Kidney epithelial cell (primary cell): ENCODE measurements around the gene RPL5. TPM values are rescaled to one million over a fixed set of nuclear protein-coding genes. Genes with fewer than 3 reads are reported as not detected.

Source experiments
- DNase-seq: peaks from one replicate; pipeline ENCODE4 v3.0.0-alpha.2; 2010; ENCODE audit warnings: low read depth
- H3K27me3 ChIP-seq: 2 replicates; pipeline ENCODE4 v1.6.0; 2011; ENCODE audit warnings: low read length; ENCODE audit not compliant: control insufficient read depth, insufficient read depth
- H3K36me3 ChIP-seq: 2 replicates; pipeline ENCODE4 v1.5.1; 2011; ENCODE audit warnings: low read length; ENCODE audit not compliant: control insufficient read depth, insufficient read depth
- H3K4me3 ChIP-seq: 2 replicates; pipeline ENCODE4 v1.5.1; 2011; ENCODE audit warnings: low read depth, mild to moderate bottlenecking, control low read depth, low read length
- total RNA-seq: library from RNA; depleted of rRNA; stranded (reverse); fragments of >200 nt; gene quantifications from 2 replicates; pipeline ENCODE4 v1.2.3, GENCODE V29; 2015
- TF ChIP-seq, protein P1 (sequence below): IDR thresholded peaks from 2 replicates; pipeline ENCODE4 v1.5.1; 2011; ENCODE audit warnings: mild to moderate bottlenecking, moderate library complexity, low read length, control low read depth, inconsistent platforms; ENCODE audit not compliant: insufficient read depth, poor library complexity, severe bottlenecking

RPL5 gene
- total RNA-seq, 1 donor from 2014 or later: 2,606 TPM

DNA sequence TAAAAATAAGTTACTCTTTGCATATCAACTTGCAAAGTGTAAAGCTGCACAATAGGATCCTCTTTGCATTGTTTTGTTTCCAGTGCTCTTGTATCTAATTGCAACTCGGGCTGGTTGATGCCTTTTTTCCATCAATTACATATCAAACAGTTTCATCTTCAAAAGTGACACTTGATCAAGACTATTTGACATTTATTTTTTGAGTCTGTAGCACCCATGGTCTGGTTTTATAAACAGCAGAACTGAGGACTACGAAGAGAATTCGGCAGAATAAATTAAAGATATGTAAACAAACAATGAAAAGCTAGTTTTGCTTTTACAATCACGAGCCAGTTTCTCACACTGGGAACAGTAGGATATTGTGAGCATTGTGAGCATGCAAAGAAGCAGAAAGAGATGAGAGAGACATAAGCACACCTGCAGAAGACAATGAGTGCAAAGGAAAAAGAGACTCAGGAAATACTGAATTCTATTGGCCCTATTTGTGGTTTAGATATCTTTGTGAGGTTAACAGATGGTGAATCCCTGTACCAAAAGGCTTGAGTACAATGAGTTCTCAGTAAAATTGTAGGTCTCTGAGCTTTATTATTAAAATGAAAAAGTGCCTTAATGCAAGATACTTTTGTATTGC lies 45.4 kb downstream of the RPL5 start:
- Histone ChIP-seq H3K4me3 (no peak overlapping the region), H3K27me3 (no peaks in the 10 kb centered on the region), H3K36me3 (no peaks in the 10 kb centered on the region)
- no peak for DNase-seq
- TF ChIP-seq, protein P1, sequence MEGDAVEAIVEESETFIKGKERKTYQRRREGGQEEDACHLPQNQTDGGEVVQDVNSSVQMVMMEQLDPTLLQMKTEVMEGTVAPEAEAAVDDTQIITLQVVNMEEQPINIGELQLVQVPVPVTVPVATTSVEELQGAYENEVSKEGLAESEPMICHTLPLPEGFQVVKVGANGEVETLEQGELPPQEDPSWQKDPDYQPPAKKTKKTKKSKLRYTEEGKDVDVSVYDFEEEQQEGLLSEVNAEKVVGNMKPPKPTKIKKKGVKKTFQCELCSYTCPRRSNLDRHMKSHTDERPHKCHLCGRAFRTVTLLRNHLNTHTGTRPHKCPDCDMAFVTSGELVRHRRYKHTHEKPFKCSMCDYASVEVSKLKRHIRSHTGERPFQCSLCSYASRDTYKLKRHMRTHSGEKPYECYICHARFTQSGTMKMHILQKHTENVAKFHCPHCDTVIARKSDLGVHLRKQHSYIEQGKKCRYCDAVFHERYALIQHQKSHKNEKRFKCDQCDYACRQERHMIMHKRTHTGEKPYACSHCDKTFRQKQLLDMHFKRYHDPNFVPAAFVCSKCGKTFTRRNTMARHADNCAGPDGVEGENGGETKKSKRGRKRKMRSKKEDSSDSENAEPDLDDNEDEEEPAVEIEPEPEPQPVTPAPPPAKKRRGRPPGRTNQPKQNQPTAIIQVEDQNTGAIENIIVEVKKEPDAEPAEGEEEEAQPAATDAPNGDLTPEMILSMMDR: no peak

DNA sequence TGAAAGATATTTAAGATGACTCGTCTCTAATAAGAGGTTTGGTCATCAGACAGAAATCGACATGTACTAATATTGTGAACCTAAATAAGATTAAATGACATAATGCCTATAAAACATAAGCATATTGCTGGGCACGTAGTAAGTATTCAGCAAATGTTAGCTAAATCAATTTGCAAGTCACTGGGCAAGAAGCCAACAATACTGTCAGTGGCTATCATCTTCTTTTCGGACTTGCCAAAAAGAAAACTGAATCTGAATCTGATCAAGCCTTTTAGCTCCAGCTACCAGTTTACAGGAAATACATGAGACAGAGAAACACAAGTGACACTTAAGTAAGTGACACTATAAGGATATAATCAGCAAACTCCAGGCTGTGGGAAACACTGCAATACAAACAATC lies 46.0 kb downstream of the RPL5 start:
- no peaks in the 10 kb centered on the region for H3K36me3 ChIP-seq
- H3K27me3 ChIP-seq: no peaks in the 10 kb centered on the region
- H3K4me3 ChIP-seq: no peak overlapping the region
- no peak for DNase-seq
- TF ChIP-seq, protein P1: no peak

DNA sequence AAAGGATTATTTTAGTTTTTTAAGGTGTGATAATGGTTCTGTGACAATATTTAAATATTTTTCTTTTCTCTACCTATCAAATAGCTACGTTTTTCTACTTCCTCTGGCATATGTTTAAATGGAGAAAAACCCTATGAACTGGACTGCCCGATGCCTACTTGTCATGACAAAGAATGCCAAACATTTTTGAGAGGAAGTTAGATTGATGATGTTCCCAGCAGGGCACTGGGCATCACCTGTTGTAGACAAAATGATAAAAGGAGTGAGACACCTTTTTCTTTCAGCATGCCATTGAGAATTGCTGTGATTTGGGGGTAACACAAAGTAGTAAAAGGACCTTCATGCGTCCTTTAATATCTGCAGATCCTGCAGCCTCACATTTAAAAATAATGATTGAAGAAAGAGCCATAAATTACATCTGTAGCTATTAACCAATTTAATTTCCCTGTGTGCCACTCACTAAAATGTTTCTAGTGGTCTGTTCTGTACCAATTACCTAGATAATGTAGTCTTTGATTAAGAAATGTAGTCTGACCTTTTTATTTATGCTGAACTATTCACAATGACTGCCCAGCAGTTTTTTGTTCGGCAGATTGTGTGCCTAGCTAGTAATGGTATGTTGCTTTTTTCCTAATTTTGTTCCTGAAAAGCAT lies 47.6 kb downstream of the RPL5 start:
- H3K36me3 ChIP-seq: no peaks in the 10 kb centered on the region
- H3K4me3 ChIP-seq: no peak overlapping the region
- no peak for DNase-seq
- no peaks in the 10 kb centered on the region for H3K27me3 ChIP-seq
- TF ChIP-seq, protein P1: no peak

DNA sequence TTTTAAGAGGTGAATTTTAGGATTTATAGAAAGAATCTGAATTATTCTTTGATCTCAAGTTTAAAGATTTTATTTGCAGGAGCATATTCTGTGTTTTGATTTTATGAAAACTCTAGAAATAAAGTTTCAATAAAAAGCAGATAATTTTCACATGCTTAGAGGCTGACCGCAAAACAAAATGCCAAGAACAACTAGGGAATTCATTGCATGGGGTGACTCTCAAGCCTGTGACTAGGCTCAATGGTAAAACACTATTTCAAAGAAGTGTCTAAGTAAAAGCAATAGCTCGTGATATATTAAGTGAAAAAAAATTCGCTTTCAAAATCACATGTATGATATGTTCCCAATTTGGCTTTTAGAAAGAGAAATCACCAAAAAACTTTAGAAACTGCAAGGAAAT lies 49.6 kb downstream of the RPL5 start:
- DNase-seq: no peak
- TF ChIP-seq, protein P1: no peak

DNA sequence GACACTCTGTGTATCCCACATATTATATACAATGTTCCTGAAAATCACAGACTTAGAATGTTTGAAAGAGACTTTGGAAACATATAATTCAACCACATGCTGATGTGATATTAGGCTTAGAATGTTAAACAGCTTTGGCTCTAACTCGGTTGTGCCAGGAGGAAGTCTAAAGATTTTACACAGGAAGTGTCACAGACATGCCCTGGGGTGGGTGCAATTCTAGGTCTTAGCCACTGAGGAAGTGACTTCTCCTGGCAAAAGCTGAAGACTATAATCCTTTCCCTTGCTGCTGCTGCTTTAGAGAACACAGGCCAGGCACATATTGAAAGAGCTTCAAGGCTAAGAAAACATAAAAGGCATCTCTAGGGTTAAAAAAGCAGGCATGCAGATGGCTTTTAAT lies 51.0 kb downstream of the RPL5 start:
- TF ChIP-seq, protein P1: no peak
- H3K36me3 ChIP-seq: no peaks in the 10 kb centered on the region
- no peak for DNase-seq
- no peak overlapping the region for H3K4me3 ChIP-seq
- H3K27me3 ChIP-seq: no peaks in the 10 kb centered on the region

More for the DNA sequence above, 49.6 kb downstream of the RPL5 start:
- Histone ChIP-seq H3K27me3 (no peaks in the 10 kb centered on the region), H3K4me3 (no peak overlapping the region), H3K36me3 (no peaks in the 10 kb centered on the region)

DNA sequence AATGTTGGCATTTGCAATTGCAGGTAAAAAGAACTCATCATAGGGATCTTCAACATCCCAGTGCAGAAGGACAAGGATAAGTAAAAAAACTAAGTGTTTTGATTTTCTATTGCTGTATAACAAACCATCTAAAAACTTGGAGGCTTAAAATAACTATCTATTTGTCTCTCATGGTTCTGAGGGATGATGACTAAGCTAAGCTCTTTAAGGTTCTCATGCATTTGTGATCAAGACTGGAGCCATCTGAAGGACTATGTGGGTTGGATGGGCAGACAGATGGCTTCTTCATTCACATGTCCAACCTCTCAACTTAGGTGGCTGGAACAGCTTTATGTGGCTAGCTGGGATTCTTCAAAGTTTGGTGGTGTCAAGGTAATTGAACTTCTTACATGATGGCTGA lies 51.5 kb downstream of the RPL5 start:
- no peaks in the 10 kb centered on the region for H3K36me3 ChIP-seq
- DNase-seq: no peak
- H3K4me3 ChIP-seq: no peak overlapping the region
- TF ChIP-seq, protein P1: no peak
- no peaks in the 10 kb centered on the region for H3K27me3 ChIP-seq
